ENCODE data around the gene ALG5.

DNA sequence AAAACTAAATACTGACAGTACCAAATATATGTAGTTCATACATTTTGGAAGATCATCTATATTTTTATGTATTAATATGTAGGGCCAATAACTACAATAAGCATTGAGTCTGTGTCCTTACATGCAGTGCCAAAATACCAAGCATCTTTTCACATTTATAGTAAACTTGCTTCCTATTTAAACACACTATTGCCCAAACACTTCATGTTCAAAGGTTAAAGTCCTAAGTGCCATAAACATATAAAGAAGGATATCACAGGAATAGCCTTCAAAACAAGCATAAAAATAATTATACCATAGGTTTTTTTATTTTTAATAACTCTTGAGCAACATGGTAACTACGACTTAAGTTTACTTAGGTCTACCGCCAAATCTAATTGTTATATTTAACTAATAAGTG, 28.5 kb upstream of the ALG5 start:
- TF ChIP-seq POLR2A (IDR thresholded peaks at IDR 0.05), result no peak
- TF ChIP-seq, protein P1, sequence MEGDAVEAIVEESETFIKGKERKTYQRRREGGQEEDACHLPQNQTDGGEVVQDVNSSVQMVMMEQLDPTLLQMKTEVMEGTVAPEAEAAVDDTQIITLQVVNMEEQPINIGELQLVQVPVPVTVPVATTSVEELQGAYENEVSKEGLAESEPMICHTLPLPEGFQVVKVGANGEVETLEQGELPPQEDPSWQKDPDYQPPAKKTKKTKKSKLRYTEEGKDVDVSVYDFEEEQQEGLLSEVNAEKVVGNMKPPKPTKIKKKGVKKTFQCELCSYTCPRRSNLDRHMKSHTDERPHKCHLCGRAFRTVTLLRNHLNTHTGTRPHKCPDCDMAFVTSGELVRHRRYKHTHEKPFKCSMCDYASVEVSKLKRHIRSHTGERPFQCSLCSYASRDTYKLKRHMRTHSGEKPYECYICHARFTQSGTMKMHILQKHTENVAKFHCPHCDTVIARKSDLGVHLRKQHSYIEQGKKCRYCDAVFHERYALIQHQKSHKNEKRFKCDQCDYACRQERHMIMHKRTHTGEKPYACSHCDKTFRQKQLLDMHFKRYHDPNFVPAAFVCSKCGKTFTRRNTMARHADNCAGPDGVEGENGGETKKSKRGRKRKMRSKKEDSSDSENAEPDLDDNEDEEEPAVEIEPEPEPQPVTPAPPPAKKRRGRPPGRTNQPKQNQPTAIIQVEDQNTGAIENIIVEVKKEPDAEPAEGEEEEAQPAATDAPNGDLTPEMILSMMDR (IDR thresholded peaks at IDR 0.05 in 4 of 5, conservative IDR thresholded peaks at IDR 0.05 in 1 of 5), result no peak

Measured in gastrocnemius medialis (tissue), 4 donors.